ENCODE data around the gene MTA2. TPM values are rescaled to one million over a fixed set of nuclear protein-coding genes. Genes with fewer than 3 reads are reported as not detected.

Gene MTA2
- total and polyA plus RNA-seq, 10 of the 15 experiments (the other 5 are each of a cell fraction or from before 2014, with no cell fraction given), result 6.7 to 201 (median 113) TPM

DNA sequence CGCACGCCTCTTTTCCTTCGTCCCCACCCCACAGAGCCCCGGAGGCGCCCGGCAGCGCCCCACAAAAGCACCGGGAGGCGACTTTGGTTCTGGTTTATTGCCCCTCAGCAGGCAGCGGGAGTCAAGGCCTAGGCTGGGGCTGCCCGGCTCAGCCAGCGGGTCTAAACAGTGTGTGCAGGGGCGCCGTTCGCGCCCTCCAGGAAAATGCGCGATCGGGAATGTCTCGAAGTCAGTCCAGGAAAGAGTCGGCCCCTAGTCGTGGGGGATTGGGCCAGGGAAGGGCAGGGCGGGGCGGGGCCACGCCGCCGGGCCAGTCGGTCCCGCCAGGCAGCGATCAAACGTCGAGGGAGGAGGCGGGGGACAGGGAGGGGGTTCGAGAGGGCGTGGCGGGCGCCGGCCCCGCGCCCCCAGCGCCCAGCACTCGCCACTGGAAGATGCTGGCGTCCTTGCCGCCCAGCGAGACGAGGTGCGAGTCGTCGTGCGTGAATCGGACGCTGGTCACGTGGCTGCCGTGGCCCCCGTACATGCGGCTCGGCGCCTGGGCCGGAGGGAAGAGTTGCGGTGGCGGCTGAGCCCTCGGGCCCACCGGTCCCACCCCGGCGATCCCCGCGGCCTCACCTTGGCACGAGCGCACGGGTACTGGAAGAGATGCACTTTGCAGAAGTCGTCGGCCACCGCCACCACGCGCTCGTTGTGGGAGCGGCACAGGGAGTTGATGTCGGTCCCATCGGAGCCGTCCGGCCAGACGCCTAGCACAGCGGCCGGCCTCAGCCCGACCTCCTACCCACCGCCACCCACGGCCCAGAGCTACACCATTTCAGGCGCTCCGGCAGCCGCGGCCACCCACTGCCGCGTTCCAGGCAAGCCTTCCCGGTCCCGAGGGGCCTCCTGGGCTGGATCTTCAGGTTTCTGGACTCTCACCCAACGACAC lies 741 bp upstream of the MTA2 start:
- no peaks in the 10 kb centered on the region for H3K9me3 ChIP-seq (replicated peaks; ENCODE audit: control insufficient read depth, insufficient read depth, low read length)

More for the DNA sequence above, 741 bp upstream of the MTA2 start:
- Histone ChIP-seq H3K27ac (ENCODE audit: control insufficient read depth, insufficient read depth) (peak overlapping the region; percentile 62), H3K4me2 (ENCODE audit: control insufficient read depth, insufficient read depth) (peak overlapping the region; percentile 72), H3K27me3 (replicated peaks in 1 of 2; ENCODE audit: control insufficient read depth in 2 of 2, insufficient read depth in 2 of 2, low read length in 1 of 2) (no peaks in the 10 kb centered on the region), H3K4me3 (peak overlapping the region; percentile 25; the same call in 1 of the 2 replicates), H2AFZ (ENCODE audit: control insufficient read depth, low read depth, low read length) (peak overlapping the region; percentile 25; the same call in 1 of the 2 replicates), H3K36me3 (ENCODE audit: control insufficient read depth in 2 of 2, insufficient read depth in 2 of 2, low read length in 1 of 2) (peaks cover 13 to 26% of the 10 kb centered on the region in 2 experiments), H3K9ac (ENCODE audit: control insufficient read depth, insufficient read depth, low read length) (peak overlapping the region; percentile 57; the same call in 1 of the 2 replicates), H3K79me2 (ENCODE audit: control insufficient read depth, insufficient read depth, low read length) (peaks cover 40% of the 10 kb centered on the region), H3K4me1 (ENCODE audit: control insufficient read depth, insufficient read depth, low read length) (peaks cover 19% of the 10 kb centered on the region), H4K20me1 (ENCODE audit: control insufficient read depth, insufficient read depth) (no peaks in the 10 kb centered on the region; the same call in 1 of the 2 replicates)
- WGBS (ENCODE audit: insufficient coverage, insufficient replicate concordance, low lambda C conversion rate, missing lambda C conversion rate), result 74% methylated on average over 58 of the region's 96 CpGs
- ATAC-seq (no peak), DNase-seq (ENCODE audit: low read depth, low spot score) (no peak), FAIRE-seq (no peak)
- intact Hi-C loops (cut with micrococcal nuclease; ENCODE audit: unreplicated experiment) (loop anchor here (5.0 kb wide), 2 partner anchors 105 to 125 kb away; partner anchors contain the start of genes BSCL2, GNG3, HNRNPUL2 and TTC9C), in situ Hi-C loops (cut with MboI) (no loop called here)
- ChIA-PET SMC1A (ENCODE audit: uncharacterized antibody, unreplicated experiment) (interaction anchor here (0.8 to 3.1 kb wide), 6 partner anchors 9 to 108 kb away, joined by 3 to 30 read pairs (median 5); partner anchors contain the start of genes B3GAT3 and TUT1), POLR2A (interaction anchor here (0.6 to 2.4 kb wide), 20 partner anchors 9 to 253 kb away, joined by 3 to 30 read pairs (median 4); partner anchors contain the start of genes B3GAT3, C11orf98, CSKMT and GANAB), CTCF (interaction anchor here (0.7 to 2.7 kb wide), 5 partner anchors 9 to 208 kb away, joined by 3 to 27 read pairs (median 4); partner anchors contain the start of gene TUT1), RAD21 (ENCODE audit: unreplicated experiment) (interaction anchor here (0.7 to 3.9 kb wide), 9 partner anchors 9 to 208 kb away, joined by 3 to 36 read pairs (median 5); partner anchors contain the start of genes B3GAT3, C11orf98, CSKMT and EEF1G)
- no TSS peak for BruUV-seq (replicated peaks)
- TF ChIP-seq BHLHE40 (IDR thresholded peaks at IDR 0.05; ENCODE audit: borderline replicate concordance in 1 of 2, low read depth in 2 of 2, low read length in 1 of 2) (peak in 1 of 2 experiments; percentile 32; a peak in 1 of 4 replicates), ETV6 (conservative IDR thresholded peaks at IDR 0.05 in 1 of 2, IDR thresholded peaks at IDR 0.05 in 1 of 2; ENCODE audit: borderline replicate concordance in 1 of 2, low read depth in 1 of 2) (no peak), JUNB (IDR thresholded peaks at IDR 0.05) (no peak), DPF2 (IDR thresholded peaks at IDR 0.05) (0 out of 2 replicates have a peak, but pooled peaks have one; percentile 14), LARP7 (IDR thresholded peaks at IDR 0.05) (0 out of 2 replicates have a peak, but pooled peaks have one; percentile 33)
- TF ChIP-seq, protein P1, sequence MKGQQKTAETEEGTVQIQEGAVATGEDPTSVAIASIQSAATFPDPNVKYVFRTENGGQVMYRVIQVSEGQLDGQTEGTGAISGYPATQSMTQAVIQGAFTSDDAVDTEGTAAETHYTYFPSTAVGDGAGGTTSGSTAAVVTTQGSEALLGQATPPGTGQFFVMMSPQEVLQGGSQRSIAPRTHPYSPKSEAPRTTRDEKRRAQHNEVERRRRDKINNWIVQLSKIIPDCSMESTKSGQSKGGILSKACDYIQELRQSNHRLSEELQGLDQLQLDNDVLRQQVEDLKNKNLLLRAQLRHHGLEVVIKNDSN (IDR thresholded peaks at IDR 0.05; ENCODE audit: borderline replicate concordance, extremely low read length, insufficient read depth, low read depth, low read length), result peak; percentile 75

Data from GM12878 (cell line).